ENCODE results near the gene PIAS1.

GRCh38 chr15:68211656-68212320 lies 157.7 kb downstream of the PIAS1 start:
- no peak for TF ChIP-seq CTCF (IDR thresholded peaks at IDR 0.05)
- TF ChIP-seq POLR2A (IDR thresholded peaks at IDR 0.05): no peak
